Karpas-422 (cell line): ENCODE results near the gene KSR1. TPM values are rescaled to one million over a fixed set of nuclear protein-coding genes. Genes with fewer than 3 reads are reported as not detected.
"Not testable (repeated sequence)": the region's sequence is repeated elsewhere in the genome, so short reads cannot be mapped to it uniquely, and the experiment has no call there.

Experiments used
- DNase-seq: peaks from one replicate; pipeline ENCODE4 v3.0.0-alpha.2; 2015
- H2AFZ ChIP-seq: fragments of 200-600 bp; sonication (generic); 2 replicates; pipeline ENCODE4 v1.6.1; 2014; ENCODE audit warnings: antibody characterized with exemption, low read length, mixed read lengths
- H3K27ac ChIP-seq: fragments of 200-600 bp; sonication (generic); 2 replicates; pipeline ENCODE4 v1.5.1; 2014; ENCODE audit warnings: mild to moderate bottlenecking, low read length, moderate library complexity
- H3K27me3 ChIP-seq: fragments of 200-600 bp; sonication (generic); 2 replicates; pipeline ENCODE4 v1.6.1; 2014; ENCODE audit warnings: low read length, mixed read lengths
- H3K36me3 ChIP-seq: fragments of 200-600 bp; sonication (generic); 2 replicates; pipeline ENCODE4 v1.6.1; 2014; ENCODE audit warnings: low read length, mixed read lengths; ENCODE audit not compliant: insufficient read depth
- H3K4me1 ChIP-seq: fragments of 200-600 bp; sonication (generic); 2 replicates; pipeline ENCODE4 v1.6.1; 2014; ENCODE audit warnings: mild to moderate bottlenecking, low read length, mixed read lengths
- H3K4me2 ChIP-seq: fragments of 200-600 bp; sonication (generic); 2 replicates; pipeline ENCODE4 v1.6.1; 2014; ENCODE audit warnings: low read length, low read depth, mild to moderate bottlenecking; ENCODE audit not compliant: poor library complexity, severe bottlenecking
- H3K4me3 ChIP-seq: fragments of 200-600 bp; sonication (generic); 2 replicates; pipeline ENCODE4 v1.5.1; 2014; ENCODE audit warnings: mild to moderate bottlenecking, antibody characterized with exemption, low read length, mixed read lengths
- H3K79me2 ChIP-seq: fragments of 200-600 bp; sonication (generic); 2 replicates; pipeline ENCODE4 v1.6.1; 2014; ENCODE audit warnings: mild to moderate bottlenecking, low read length, mixed read lengths
- H3K9ac ChIP-seq: fragments of 200-600 bp; sonication (generic); 2 replicates; pipeline ENCODE4 v1.6.0; 2014; ENCODE audit warnings: low read length
- H3K9me2 ChIP-seq: fragments of 200-600 bp; sonication (generic), shearing (Covaris generic); replicated peaks from 2 replicates; pipeline ENCODE4 v1.6.0; 2014; ENCODE audit warnings: mild to moderate bottlenecking, low read length, moderate library complexity; ENCODE audit not compliant: insufficient read depth
- H3K9me3 ChIP-seq: fragments of 300-700, 200-600 bp; sonication (generic); 2 replicates; pipeline ENCODE4 v1.6.1; 2014; ENCODE audit warnings: low read length, mixed read lengths
- H4K20me1 ChIP-seq: fragments of 200-600 bp; sonication (generic); 2 replicates; pipeline ENCODE4 v1.6.1; 2014; ENCODE audit warnings: mild to moderate bottlenecking, antibody characterized with exemption, low read length, low read depth; ENCODE audit not compliant: insufficient read depth
- total RNA-seq: library from RNA; depleted of rRNA; stranded (reverse); fragments of >200 nt; shearing (Covaris generic); gene quantifications from 2 replicates; pipeline ENCODE4 v1.2.3, GENCODE V29; 2014; ENCODE audit warnings: low replicate concordance

KSR1 gene
- total RNA-seq, 1 experiment from 2014 or later, result 0.52 TPM

DNA sequence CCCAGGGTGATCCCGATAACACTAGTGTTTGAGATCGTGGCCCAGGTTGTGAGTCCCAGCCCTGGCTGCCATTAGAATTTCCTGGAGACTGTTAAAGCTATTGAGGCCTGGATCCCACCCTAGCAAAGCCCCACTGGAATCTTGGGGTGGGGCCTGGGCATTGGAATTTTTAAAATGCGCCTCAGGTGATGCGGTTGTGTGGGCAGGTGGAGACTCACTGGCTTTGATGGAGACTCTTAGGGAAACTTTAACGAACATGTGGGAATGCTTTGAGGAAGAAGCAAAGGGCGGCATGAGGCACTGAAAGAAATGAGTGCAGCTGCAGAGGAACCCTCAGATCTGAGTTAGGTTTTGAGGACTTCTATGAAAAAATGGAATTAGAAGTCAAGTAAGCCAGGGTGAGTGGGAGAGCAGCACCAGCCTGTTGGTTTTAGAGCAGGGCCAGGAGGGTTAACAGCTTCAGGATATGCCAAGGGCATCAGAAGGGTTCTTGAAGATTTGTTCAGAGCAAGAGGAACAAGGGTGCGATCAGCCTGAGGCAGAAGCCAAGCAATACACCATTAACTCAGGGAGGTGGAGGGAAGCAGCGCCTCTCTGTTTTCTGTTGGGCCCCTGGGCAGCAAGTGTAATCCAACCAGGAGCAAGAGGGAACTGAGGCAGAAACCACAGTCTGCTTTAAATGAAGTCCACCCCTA lies 42.5 kb downstream of the KSR1 start:
- H3K4me3 ChIP-seq, result no peak overlapping the region
- H3K79me2 ChIP-seq, result no peaks in the 10 kb centered on the region
- no peak overlapping the region for H2AFZ ChIP-seq
- no peak overlapping the region for H3K9ac ChIP-seq
- no peaks in the 10 kb centered on the region for H3K36me3 ChIP-seq
- H4K20me1 ChIP-seq, result no peaks in the 10 kb centered on the region
- H3K4me2 ChIP-seq, result no peak overlapping the region
- no peak overlapping the region for H3K27ac ChIP-seq
- peaks cover 9% of the 10 kb centered on the region for H3K4me1 ChIP-seq
- DNase-seq, result no peak
- no peaks in the 10 kb centered on the region for H3K27me3 ChIP-seq
- no peaks in the 10 kb centered on the region for H3K9me2 ChIP-seq
- no peaks in the 10 kb centered on the region for H3K9me3 ChIP-seq

DNA sequence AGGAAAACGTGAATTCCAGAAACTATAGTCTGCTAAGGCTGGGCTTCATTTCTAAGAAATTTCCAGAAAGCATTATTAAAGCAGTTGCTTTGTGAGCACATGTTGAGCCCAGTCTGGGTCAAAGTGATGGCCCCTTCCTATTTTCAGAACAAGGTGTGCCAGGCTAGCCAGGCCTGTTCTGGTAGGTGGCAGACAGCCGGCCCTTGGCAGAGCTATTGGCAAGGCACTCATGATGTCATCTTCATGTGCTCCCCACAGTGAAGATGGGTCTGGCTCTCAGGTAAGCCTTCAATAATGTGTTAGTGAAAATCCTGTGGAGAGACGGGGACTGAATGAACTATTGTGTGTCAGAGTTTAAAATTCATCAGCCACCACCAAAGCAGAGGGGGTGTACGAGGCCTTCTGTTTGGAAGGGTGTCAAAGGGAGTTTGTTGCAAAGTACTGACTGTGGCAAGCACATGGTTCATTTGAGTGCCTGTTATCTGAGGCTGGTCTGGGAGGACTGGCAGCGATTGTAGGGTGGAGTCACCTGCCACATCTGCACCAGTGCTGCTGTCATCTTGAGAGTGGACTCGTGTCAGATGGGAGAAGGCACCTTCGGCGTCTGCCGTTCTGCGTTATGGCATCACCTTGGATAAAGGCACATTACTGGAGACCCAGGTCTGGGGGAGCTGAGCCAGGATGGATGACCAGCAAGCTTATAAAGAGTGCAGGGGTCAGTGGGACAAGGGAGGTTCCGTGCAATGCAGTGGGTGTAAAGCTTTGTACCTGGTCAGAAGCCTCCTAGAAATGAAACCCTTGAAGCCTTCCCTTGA lies 43.4 kb downstream of the KSR1 start:
- H3K36me3 ChIP-seq, result no peaks in the 10 kb centered on the region
- H3K9me3 ChIP-seq, result no peaks in the 10 kb centered on the region
- H3K4me2 ChIP-seq, result no peak overlapping the region
- no peak for DNase-seq
- no peaks in the 10 kb centered on the region for H4K20me1 ChIP-seq
- no peak overlapping the region for H3K4me3 ChIP-seq
- H3K9ac ChIP-seq, result no peak overlapping the region
- H2AFZ ChIP-seq, result no peak overlapping the region
- no peaks in the 10 kb centered on the region for H3K9me2 ChIP-seq
- H3K27ac ChIP-seq, result no peak overlapping the region
- no peaks in the 10 kb centered on the region for H3K27me3 ChIP-seq
- peaks cover 9% of the 10 kb centered on the region for H3K4me1 ChIP-seq
- H3K79me2 ChIP-seq, result no peaks in the 10 kb centered on the region

DNA sequence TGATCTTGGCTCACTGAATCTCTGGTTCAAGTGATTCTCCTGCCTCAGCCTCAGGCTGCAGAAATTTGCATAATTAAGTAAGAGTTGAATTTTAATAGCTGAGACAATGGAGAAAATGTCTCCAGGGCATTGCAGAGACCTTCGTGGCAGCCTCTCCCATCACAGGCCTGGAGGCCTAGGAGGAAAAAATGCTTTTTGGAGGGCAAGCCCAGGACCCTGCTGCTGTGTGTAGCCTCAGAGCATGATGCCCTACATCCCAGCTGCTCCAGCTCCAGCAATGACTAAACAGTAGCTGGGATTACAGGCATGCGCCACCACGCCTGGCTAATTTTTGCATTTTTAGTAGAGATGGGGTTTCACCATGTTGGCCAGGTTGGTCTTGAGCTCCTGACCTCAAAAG lies 45.1 kb downstream of the KSR1 start:
- H3K4me3 ChIP-seq, H3K27me3 ChIP-seq, H3K9ac ChIP-seq, H3K9me2 ChIP-seq, H3K4me2 ChIP-seq, H3K36me3 ChIP-seq, H3K27ac ChIP-seq, H4K20me1 ChIP-seq, H2AFZ ChIP-seq, H3K9me3 ChIP-seq, H3K79me2 ChIP-seq, H3K4me1 ChIP-seq, DNase-seq: not testable (repeated sequence)

DNA sequence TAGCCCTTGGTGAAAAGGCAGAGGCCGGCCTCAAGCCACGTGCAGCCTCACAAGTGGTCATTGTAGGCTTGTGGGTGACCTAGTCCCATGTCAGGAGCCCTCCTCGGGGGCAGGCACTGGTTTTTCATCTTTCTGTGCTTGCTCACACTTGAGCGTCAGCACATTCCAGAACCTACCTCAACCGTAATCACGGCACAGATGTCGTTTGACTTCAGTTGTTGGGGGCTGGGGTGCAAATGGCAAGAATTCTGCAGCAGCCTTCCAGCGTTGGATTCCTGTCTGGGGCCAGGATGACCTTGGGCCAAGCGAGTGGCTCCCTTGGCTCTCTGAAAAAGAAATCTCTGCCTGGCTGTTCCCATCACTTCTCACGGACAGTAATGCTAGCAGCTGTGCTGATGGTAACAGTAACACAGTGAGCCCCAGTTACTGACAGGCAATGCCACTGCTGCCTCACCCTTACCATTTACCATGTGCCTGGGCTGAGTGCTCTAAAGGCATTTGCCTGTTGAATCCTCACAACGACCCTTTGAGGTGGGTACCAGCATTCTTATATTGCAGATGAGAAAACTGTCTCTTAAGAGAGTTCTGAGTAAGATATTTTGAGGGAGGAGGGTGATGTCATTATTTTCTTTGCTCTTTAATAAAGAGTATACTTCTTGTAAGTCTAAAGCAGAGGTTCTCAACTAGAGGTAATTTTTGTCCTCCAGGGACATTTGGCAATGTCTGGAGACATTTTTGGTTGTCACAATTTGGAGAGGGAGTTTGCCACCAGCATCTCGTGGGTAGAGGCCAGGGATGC lies 46.5 kb downstream of the KSR1 start:
- no peaks in the 10 kb centered on the region for H3K79me2 ChIP-seq
- no peak overlapping the region for H3K9ac ChIP-seq
- H3K36me3 ChIP-seq, result no peaks in the 10 kb centered on the region
- H3K4me3 ChIP-seq, result no peak overlapping the region
- no peak for DNase-seq
- H3K27me3 ChIP-seq, result no peaks in the 10 kb centered on the region
- H3K9me2 ChIP-seq, result no peaks in the 10 kb centered on the region
- no peaks in the 10 kb centered on the region for H3K9me3 ChIP-seq
- H3K4me1 ChIP-seq, result no peaks in the 10 kb centered on the region
- no peak overlapping the region for H3K4me2 ChIP-seq
- H4K20me1 ChIP-seq, result no peaks in the 10 kb centered on the region
- no peak overlapping the region for H3K27ac ChIP-seq
- no peak overlapping the region for H2AFZ ChIP-seq

DNA sequence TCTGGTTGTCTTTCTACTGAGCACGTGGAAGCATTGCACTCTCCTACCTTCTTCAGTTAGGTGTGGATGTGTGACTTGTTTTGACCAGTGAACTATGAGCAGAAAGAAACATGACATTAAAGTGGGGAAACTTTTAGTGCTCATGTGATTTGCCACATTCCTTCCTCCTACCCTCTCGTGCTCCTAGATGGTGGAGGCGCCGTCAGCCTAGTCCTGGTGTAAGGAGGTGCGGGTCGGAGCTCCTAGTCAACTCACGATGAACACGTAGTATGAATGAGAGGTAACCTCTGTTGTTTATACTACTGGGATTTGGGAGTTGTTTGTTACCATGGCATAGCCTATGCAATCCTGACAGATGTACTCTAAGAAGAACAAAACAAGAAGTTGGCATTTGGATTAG lies 47.4 kb downstream of the KSR1 start:
- no peak overlapping the region for H3K9ac ChIP-seq
- H3K27me3 ChIP-seq, result no peaks in the 10 kb centered on the region
- no peak for DNase-seq
- no peaks in the 10 kb centered on the region for H3K4me1 ChIP-seq
- no peak overlapping the region for H3K27ac ChIP-seq
- no peak overlapping the region for H3K4me3 ChIP-seq
- no peak overlapping the region for H2AFZ ChIP-seq
- no peaks in the 10 kb centered on the region for H3K9me3 ChIP-seq
- no peak overlapping the region for H3K4me2 ChIP-seq
- no peaks in the 10 kb centered on the region for H3K79me2 ChIP-seq
- no peaks in the 10 kb centered on the region for H3K9me2 ChIP-seq
- no peaks in the 10 kb centered on the region for H4K20me1 ChIP-seq
- no peaks in the 10 kb centered on the region for H3K36me3 ChIP-seq

DNA sequence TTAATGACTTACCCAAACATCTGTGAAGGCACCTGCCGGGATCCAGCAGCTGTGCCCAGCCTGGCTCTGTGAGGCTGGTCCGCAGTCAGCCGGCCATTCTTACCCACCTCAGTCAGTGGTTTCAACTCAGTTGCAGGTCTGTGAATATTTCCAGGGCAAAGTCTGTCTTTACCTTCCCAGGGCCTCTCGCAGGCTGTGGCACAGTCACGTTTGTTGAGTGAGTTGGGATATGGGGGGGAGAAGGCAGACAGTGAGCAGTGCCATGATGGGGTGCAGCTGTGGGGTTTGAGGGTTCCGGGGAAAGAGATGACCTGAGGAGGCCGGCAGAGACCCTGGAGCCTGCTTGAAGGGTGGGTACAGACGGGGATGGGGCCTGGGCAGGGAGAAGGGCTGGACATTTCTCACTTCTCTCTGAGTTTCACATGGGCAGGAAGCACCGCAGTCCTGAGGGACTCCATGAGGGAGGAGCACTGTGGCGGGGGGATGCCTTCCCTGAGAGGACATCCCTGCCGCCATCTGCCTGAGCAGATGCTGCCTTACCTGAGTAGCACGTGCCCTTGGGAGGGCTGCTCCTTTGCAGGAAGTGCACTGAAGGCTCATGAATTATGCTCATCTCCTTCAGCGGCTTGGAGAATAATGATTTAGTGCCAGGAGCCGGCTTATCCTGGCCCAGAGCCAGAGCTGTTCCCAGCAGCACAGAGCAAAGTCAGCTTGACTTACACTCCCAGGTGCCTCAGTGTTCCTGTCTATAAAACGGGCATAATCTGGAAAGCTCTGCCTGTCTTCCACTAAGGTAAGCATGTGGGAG lies 48.1 kb downstream of the KSR1 start:
- no peak overlapping the region for H2AFZ ChIP-seq
- no peaks in the 10 kb centered on the region for H3K9me3 ChIP-seq
- no peak overlapping the region for H3K9ac ChIP-seq
- no peaks in the 10 kb centered on the region for H3K27me3 ChIP-seq
- no peak overlapping the region for H3K4me3 ChIP-seq
- no peak overlapping the region for H3K4me2 ChIP-seq
- H3K4me1 ChIP-seq, result no peaks in the 10 kb centered on the region
- H3K79me2 ChIP-seq, result no peaks in the 10 kb centered on the region
- H3K36me3 ChIP-seq, result no peaks in the 10 kb centered on the region
- DNase-seq, result no peak
- H3K27ac ChIP-seq, result no peak overlapping the region
- H4K20me1 ChIP-seq, result no peaks in the 10 kb centered on the region
- H3K9me2 ChIP-seq, result no peaks in the 10 kb centered on the region

DNA sequence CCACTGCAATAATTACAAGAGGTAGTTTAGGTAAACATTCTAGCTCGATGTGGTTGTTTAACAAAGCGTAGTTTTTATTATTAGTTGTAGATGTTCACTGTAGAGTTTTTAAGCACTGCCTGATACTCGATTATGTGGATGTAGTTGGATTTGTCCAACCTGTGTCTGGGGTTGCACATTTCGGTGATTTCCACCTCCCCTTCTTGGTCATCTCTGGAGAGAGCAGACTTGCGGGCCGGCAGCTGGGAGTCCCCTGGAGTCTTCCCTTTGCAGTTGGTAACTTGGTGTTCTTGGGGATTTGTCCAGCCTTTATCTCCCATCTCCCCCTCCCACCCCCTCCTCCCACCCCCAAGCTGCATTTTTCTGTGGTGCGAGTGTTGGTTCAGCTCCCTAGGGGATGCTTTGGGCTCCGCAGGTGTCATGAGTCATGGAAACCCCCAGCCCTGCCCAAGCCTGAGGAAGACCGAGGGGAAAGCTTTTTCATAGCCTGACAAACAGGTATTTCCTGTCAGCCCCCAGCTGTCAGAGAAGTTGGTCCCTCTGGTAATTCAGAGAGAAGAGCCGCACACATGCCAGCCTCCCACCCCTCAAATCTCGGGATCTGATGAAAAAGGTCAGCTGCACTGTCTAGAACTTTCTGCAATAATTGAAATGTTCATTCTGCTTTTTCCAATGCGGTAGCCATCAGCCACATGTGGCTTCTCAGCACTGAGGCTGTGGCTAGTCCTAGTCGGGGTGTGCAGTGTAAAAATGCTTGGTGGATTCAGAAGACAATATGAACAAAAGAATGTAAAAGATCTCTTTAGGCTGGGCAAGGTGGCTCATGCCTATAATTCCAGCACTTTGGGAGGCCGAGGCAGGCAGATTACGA lies 50.3 kb downstream of the KSR1 start:
- H3K36me3 ChIP-seq, result no peaks in the 10 kb centered on the region
- H3K9me2 ChIP-seq, result no peaks in the 10 kb centered on the region
- no peak overlapping the region for H3K4me2 ChIP-seq
- no peaks in the 10 kb centered on the region for H4K20me1 ChIP-seq
- H3K9ac ChIP-seq, result no peak overlapping the region
- no peaks in the 10 kb centered on the region for H3K79me2 ChIP-seq
- H3K27ac ChIP-seq, result no peak overlapping the region
- H3K4me1 ChIP-seq, result no peaks in the 10 kb centered on the region
- no peak for DNase-seq
- H3K4me3 ChIP-seq, result no peak overlapping the region
- H2AFZ ChIP-seq, result no peak overlapping the region
- H3K9me3 ChIP-seq, result no peaks in the 10 kb centered on the region
- H3K27me3 ChIP-seq, result no peaks in the 10 kb centered on the region
